HG03196 (cell line): ENCODE measurements around the gene NUDT8.
"Not testable (repeated sequence)": the region's sequence is repeated elsewhere in the genome, so short reads cannot be mapped to it uniquely, and the experiment has no call there.

Source experiments
- ATAC-seq: cut with Tn5 transposase; IDR thresholded peaks from one replicate; pipeline ENCODE4 v1.9.1; 2021; ENCODE audit not compliant: unreplicated experiment

Gene NUDT8

DNA sequence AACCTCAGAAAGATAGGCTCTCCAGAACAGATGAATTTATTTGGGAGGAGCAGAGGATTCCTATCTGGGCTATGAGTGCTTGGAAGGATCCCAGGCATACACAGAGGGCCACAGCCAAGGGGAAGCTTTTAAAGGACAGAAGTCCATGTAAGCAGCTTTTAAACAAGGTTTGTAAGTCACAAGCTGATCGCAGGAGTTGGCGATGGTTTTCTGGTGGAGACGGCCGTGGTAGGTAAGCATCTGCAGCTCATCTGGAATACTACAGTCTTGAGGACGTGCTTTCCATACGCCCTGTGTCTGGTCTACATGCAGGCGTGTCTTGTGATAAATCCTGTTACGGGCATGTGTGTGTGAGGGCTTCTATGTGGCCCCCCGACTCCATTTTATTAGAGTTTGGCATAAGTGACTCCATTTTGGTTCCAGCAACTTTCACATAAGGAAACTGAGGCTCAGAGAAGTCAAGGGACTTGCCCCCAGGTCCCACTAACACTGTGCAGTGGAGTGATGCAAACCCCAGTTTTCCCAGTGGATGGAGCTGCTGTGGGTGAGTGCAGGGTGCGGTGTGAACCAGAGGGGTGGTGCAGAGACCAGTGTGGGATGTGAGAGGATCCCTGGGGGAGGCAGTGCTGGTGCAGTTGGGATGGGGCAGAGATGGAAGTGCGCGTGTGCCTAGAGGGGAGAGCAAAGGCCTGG, 32.6 kb upstream of the NUDT8 start:
- no peak for ATAC-seq

DNA sequence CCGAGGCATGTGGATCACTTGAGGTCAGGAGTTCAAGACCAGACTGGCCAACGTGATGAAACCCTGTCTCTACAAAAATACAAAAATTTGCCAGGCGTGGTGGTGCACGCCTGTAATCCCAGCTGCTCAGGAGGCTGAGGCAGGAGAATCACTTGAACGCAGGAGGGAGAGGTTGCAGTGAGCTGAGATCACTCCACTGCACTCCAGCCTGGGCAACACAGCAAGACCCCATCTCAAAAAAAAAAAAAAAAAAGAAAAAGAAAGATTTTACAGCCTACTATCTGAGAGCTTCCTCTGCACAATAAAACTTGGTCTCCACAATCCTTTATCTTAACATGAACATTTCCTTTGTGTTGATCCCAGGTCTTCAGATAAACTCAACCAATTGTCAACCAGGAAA, 31.0 kb upstream of the NUDT8 start:
- not testable (repeated sequence) for ATAC-seq

DNA sequence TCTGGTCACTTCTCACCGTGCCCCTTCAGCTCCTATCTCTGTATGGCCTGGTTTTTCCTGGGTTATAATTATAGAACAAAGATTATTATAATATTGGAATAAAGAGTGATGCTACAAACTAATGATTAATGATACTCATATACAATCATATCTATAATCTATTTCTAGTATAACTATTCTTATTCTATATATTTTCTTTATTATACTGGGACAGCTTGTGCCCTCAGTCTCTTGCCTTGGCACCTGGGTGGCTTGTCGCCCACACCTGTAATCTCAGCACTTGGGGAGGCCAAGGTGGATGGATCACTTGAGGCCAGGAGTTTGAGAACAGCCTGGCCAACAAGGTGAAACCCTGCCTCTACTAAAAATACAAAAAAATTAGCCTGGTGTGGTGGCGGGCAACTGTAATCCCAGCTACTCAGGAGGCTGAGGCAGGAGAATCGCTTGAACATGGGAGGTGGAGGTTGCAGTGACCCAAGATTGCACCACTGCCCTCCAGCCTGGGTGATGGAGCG, 30.0 kb upstream of the NUDT8 start:
- not testable (repeated sequence) for ATAC-seq

DNA sequence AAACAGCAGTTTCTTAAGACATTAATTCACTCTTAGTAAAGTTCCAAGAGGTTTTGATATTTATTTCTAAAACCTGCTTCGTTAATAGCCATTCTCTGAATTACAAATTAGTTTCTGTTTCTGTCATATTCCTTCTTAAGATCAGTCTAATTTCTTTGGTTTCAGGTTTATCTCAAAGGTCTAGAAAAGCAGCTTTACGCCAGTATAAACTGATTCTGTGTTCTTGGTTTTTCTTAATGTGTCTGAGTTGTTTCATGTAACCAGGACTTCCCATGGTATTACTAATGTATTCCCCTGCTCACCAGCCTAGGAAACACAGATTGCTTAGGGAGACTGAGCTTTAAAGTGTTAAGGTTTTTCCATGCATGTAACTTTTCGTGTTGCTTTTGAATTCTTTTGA, 27.6 kb upstream of the NUDT8 start:
- ATAC-seq: no peak

DNA sequence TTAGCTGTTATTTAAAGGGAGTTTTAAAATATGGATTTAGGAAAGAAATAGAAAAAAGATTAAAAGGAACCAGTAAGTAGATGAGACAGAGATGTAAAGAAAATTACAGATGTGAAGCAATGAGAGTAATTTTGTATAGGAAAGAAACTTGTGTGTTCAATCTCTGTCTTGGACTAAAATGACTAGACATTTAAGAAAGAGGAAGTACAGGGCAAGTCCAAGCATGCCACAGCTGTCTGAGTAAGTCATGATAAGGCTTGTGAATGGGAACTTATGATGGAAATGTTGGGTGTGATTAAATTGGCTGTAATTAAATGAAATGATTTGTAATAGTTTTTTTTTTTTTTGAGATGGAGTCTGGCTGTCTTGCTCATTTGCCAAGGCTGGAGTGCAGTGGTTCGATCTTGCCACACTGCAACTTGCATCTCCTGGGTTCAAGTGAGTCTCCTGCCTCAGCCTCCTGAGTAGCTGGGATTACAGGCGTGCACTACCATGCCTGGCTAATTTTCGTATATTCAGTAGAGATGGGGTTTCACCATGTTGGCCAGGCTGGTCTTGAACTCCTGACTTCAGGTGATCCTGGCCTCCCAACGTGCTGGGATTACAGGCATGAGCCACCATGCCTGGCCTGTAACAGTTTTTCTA, 26.7 kb upstream of the NUDT8 start:
- no peak for ATAC-seq

DNA sequence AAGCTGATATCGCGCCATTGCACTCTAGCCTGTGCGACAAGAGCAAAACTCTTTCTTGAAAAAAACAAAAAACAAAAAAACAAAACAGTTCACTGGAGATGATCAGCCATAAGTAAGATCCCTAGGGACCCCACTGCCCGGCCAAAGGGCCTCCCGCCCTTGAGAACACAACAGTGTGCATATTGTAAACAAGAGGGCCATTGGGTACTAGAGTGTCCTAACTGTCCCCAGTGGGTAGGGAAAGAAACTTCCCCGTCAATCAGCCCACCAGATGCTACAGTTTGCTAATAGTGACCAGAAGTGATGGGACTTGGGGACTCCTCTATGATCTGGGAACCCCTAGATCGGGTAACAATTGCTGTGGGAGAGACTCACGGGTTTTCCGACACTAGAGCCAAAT, 24.5 kb upstream of the NUDT8 start:
- no peak for ATAC-seq

DNA sequence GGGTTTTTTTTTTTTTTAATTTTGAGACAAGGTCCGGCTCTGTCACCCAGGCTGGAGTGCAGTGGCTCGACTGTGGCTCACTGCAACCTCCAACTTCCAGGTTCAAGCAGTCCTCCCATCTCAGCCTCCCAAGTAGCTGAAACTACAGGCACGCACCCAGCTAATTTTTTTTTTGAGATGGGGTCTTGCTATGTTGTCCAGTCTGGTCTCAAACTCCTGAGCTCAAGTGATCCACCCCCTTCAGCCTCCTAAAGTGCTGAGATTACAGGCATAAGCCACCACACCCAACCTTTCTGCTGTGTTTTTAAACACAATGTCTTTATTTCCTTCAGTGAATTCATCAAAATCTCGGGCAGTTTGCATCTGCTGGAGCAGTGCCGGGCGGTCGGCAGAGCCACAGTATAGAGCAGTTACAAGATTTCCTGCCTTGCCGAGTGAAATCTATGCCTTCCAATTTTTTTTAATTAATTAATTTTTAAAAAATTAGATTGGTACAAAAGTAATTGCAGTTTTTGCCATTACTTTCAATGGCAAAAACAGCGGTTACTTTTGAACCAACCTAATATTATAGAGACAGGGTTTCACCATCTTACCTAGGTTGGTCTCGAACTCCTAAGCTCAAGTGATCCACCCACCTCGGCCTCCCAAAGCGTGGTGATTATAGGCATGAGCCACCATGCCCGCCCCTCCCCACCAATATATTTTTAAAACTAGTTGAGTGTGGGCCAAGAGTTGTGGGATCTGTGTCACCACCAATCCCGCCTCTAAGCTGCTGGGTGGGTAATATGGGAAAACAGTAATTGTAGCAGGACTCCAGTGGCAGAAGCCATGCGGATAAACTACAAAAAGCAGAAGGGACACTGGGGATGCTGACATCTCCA, 23.5 kb upstream of the NUDT8 start:
- no peak for ATAC-seq

- ATAC-seq: no peak
Observed at GRCh38 chr11:67651976-67652781, 22.4 kb upstream of the NUDT8 start.

DNA sequence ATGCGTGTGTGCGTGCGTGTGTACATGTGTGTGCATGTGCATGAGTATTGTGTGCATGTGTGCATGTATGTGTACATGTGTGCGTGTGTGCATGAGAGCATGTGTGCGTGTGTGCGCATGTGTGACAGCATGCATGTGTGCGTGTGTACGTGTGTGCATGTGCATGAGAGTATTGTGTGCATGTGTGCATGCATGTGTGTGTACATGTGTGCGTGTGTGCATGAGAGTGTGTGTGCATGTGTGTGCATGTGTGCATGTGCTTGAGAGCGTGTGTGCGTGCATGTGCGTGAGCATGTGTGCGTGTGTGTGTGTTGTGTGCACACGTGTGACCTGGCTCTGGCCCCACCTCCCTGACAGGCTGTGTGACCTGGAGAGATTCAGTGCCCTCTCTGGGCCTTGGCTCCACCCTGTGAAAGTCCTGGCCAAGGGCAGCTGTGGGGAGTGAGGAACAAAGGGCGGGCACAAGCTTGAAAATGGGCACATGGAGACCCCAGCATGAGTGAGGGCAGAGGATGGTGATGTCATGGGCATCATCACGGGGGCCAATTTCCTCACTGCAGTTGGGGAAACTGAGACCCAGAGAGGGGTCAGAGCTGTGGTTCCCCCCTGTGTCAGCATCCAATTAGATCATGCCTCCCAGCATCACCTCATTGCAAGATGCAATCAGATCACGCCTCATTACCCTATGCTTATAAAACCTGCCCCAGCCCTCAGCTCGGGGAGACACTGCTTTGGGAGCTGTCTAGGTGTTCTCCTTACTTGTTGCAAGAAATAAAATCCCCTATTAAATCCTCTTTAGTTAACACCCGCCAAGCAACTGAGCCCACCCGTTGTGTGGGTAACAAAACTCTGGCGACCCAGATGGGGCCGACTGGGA, 20.1 kb upstream of the NUDT8 start:
- ATAC-seq: no peak

GRCh38 chr11:67648796-67649613, 19.3 kb upstream of the NUDT8 start:
- ATAC-seq: no peak

- ATAC-seq: peak; percentile 46
Observed at GRCh38 chr11:67648140-67648795, 18.5 kb upstream of the NUDT8 start.

- ATAC-seq: no peak
Observed at GRCh38 chr11:67647471-67647870, 17.7 kb upstream of the NUDT8 start.

DNA sequence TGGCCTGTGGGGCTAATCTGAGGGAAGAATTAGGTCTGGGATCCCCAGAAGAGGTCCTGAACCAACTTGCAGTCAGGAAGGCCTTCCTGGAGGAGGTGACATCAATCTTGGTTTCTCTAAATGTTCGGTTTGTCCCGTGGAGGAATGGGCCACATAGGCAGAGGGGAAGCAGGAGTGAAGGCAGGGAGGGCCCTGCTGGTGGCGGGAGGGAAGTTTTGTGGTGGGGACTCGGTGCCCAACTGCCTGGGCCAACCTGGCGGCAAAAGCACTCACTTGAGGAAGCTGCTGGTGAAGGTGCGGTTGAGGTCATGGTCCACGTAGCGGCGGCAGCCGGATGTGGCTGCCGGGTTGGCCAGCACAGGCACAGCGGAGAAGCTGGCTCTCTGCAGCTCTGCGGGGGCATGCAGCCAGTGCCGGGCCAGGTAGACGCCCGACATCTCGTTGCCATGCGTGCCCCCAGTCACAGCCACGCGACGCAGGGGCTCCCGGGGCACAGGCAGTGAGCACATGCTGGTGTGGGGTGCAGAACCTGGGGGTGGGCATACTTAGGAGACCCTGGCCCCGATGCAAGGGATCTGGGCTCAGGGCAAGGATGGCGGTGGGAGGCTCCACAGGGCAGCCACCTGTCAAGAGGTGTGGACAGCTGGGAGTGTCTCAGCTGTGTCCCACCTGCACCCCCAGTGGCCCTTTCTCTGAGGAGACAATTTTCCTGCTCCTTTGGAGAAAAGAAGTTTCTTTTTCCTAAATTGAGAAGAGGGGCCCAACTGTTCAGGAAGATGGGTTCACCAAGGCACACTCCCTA, 17.0 kb upstream of the NUDT8 start:
- no peak for ATAC-seq

GRCh38 chr11:67645521-67646461, 16.1 kb upstream of the NUDT8 start:
- no peak for ATAC-seq

- no peak for ATAC-seq
Observed at GRCh38 chr11:67644472-67645418, 15.0 kb upstream of the NUDT8 start.
